Pons (tissue), 1 donor: ENCODE results near the gene JCAD.
A peak's percentile ranks its signal among the peaks of the same experiment; 100 is the strongest.

Experiments used
- DNase-seq: peaks from one replicate; pipeline ENCODE4 v3.0.0-alpha.2; 2016; ENCODE audit warnings: low spot score

JCAD gene

GRCh38 chr10:30046476-30046875, 12.9 kb downstream of the JCAD start:
- DNase-seq = no peak

DNA sequence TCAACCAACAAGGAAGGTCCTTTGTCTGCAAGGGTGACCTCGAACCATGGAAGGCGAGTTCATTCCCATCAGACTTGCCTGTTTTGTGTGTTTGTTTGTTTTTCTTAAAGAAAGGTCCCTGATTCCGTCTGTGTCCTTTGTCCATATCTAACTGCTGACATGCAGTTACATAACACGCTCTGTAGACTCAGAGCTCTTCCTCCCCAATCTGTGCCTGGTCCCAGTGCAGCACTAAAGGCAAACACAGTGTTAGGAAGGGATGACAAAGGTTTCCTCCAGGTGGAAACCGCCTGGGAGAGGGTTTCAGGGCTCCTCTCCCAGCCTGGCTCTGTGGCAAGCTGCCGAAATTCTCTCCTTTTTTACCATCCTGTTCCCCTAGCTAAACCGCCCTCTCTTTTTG, 13.4 kb downstream of the JCAD start:
- no peak for DNase-seq

GRCh38 chr10:30043476-30044270, 15.7 kb downstream of the JCAD start:
- no peak for DNase-seq

- DNase-seq = no peak
Observed at GRCh38 chr10:30042820-30043219, 16.6 kb downstream of the JCAD start.

GRCh38 chr10:30041196-30042105, 17.9 kb downstream of the JCAD start:
- DNase-seq = no peak

- DNase-seq = no peak
Observed at GRCh38 chr10:30040597-30040996, 18.8 kb downstream of the JCAD start.

GRCh38 chr10:30039988-30040387, 19.4 kb downstream of the JCAD start:
- DNase-seq = no peak

DNA sequence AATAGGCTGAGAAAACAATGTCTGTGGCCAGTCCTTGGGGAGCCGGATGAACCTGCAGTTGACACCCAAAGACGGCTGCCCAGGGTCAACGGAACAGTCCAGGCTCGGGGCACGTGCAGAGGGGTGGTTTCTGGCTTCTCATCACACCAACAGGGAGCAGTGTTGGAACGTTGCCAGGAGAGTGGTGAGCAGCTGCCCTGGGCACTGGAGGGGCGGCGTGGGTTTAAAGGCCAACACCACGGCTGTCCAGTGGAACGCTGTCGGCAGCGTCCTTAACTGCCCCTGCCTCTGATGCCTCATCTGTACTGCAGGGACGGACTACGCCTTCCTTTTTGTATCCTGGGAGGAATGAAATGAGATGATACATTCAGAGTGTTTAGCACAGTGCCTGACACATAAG, 19.8 kb downstream of the JCAD start:
- no peak for DNase-seq

DNA sequence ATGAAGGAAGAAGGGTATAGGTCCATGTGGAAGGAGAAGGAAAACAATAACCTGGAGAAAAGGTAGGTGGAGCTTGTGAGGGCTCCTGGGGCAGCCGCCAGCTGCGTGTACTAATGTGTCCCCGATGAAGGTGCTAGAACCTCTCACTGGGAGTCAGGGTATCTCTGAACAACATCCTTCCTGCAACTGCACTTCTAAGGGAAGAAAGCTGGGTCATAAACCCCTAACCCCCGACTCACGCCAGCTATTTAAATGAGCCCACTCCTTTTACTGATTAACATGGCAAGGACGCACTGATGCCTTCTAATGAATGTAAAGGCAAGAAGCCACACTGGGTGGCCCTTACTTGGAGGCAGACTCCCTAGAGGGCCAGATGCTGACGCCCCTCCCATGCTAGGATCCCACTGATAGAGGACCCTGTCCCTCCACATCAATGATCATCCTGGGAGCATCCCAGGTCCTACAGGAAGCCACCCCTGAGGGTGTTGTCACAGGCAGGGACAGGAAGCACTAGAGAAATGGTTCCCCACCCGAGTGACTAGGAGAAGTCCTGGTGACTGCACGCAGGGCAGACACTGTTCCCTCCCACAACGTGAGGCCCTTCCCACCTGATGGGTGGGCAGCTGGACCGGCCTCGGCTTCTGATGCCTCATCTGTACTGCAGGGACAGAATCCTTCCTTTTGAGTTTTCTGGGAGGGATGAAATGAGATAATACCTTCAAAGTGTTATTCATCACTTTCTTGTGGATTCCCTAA, 20.4 kb downstream of the JCAD start:
- DNase-seq = no peak

GRCh38 chr10:30037620-30038336, 21.6 kb downstream of the JCAD start:
- DNase-seq = no peak

- no peak for DNase-seq
Observed at GRCh38 chr10:30036811-30037210, 22.6 kb downstream of the JCAD start.

DNA sequence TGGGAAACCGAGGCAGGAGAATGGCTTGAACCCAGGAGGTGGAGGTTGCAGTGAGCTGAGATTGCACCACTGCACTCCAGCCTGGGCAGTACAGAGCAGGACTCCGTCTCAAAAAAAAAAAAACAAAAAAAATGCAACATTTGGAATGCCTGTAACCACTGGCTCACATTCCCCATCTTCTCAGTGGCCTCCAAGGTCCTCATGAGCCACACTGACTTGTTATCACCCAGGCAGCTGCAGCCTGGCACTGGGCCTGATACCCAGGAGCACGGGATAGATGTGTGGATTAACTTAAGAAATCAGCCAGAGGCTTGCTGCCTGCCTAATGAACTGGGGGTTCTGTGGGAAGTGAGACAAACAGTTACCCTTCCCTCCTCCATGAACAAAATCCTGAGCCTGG, 23.0 kb downstream of the JCAD start:
- DNase-seq = no peak

GRCh38 chr10:30034433-30035137, 24.8 kb downstream of the JCAD start:
- DNase-seq = no peak

GRCh38 chr10:30032125-30032524, 27.3 kb downstream of the JCAD start:
- DNase-seq = no peak

DNA sequence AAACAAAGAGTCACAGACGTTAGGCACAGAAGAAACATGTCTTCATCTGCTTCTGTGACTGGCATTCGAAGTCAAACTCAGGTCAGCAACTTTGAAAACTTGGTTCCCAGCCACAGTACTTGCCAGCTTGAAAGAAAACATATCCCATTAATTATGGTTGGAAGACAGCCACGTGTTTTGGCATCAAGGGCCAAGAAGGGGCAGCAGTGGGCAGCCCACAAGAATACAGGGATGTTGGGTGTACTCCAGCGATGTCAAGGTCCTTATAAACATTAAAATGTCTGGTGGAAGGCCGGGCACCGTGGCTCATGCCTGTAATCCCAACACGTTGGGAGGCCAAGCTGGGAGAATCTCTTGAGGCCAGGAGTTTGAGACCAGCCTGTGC, 29.5 kb downstream of the JCAD start:
- DNase-seq = no peak

DNA sequence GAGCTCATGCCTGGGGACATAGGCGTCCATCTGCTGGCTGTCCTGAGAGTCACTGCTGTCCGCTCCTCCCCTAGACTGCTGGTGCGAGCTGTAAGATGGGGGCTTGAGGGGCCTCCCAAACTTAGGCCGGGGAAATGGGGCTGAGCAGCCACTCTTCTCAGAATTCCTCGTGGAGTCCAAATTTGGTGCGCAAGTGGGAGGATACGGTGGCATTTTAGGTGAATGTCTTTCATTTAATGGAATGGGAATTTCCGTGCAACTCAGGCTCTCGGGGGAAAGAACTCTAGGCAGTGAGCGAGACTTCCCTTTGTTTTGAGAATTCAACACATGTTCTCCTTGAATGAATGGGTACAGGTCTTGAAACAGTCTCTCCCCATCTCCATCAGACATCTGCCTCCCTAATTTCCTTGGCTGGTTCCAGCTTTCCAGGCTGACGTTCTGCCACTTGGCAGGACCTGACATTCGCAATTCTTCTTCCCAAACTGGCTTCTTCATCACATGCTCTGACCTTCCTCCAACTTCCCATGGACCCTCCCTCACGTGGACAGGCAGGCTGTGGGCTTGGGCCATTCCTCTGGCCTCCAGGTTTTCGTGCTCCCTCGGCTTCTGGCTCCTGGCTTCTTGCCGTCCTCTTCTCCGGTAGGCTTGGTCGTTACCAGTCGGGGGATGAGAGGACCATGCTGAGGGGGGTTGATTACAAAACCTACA, 30.1 kb downstream of the JCAD start:
- DNase-seq = no peak

- DNase-seq = no peak
Observed at GRCh38 chr10:30028738-30029030, 30.7 kb downstream of the JCAD start.

DNA sequence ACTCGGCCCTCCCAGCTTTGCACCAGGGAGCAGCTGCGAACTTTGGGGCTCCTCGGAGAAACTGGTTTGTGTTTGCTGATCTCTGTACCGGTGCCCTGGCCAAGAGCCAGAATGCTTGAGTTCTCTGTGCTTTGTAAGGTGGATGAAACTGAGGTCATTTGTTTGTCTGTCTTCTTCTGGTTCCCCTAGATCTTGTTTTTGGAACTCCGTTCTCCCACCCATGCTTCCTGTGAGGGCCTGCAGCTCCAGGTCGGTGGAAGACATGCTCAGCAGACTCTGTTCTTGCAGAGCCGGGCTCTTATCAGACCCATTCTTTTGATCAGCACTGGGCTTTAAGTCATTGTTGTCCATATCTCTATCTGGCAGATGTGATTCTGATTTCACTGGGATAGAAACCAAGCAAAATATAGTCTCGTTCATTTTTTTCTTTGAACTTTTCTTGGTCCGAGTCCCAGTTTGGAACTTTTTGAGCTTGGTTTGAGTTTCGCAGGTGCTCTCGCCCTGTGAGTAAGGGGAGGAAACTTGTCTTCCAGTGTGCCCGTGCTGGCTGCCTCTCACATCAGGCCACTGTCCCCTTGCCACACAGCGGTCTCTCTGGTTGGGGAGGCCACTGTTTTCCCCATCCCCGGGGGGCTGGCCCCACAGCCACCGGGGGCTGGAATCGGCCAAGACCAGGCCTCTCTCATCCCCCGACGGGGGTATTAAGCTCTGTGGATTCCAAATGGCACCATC, 31.2 kb downstream of the JCAD start:
- peak; percentile 24 for DNase-seq

- no peak for DNase-seq
Observed at GRCh38 chr10:30027057-30028005, 32.1 kb downstream of the JCAD start.
